K562 (cell line): Measurements from ENCODE around the gene CNBD2. TPM values are rescaled to one million over a fixed set of nuclear protein-coding genes. Genes with fewer than 3 reads are reported as not detected.

Experiments
- ATAC-seq: fragments of 200-7000 bp; cut with Tn5 transposase; 3 replicates; pipeline ENCODE4 v1.9.1; 2020; ENCODE audit warnings: moderate library complexity
- BruUV-seq: library from RNA; stranded (reverse); fragments of 400-500 nt; replicated peaks from 2 replicates; lab custom pipeline; 2021; lab: Mats Ljungman, UMichigan
- CTCF ChIA-PET: fragments of 300-600 bp; formaldehyde crosslinking; extraction: SDS; loops from one replicate; lab custom pipeline; 2021; ENCODE audit warnings: low intra/inter-chr PET ratio; lab: Yijun Ruan, JAX
- POLR2A ChIA-PET: fragments of 300-600, 350-650 bp; sonication (Branson Sonifier 250); formaldehyde crosslinking; extraction: SDS; loops from one replicate; lab custom pipeline; 2021; ENCODE audit warnings: antibody characterized with exemption, inconsistent platforms; lab: Yijun Ruan, JAX
- DNase-seq, 4 experiments: peaks; one replicate each; pipeline versions ENCODE4 v3.0.0 to v3.0.0-alpha.2; 2011 to 2018; ENCODE audit warnings: low spot score in 3 of 4, mixed read lengths in 3 of 4; ENCODE audit errors: extremely low read depth in 1 of 4
- FAIRE-seq: peaks from 2 replicates; lab custom pipeline; 2011; peaks lifted over from hg19 to GRCh38; lab: Jason Lieb, UNC
- H2AFZ ChIP-seq: 2 replicates; pipeline ENCODE4 v1.6.0; 2011; ENCODE audit warnings: low read depth, low read length, control low read depth, inconsistent platforms
- H3K27ac ChIP-seq: fragments of 200-600 bp; 3 replicates; pipeline ENCODE4 v1.8.0; 2011; ENCODE audit warnings: low read depth, mild to moderate bottlenecking, control low read depth, inconsistent platforms, low read length, moderate library complexity, mixed read lengths; ENCODE audit errors: extremely low read depth
- H3K27me3 ChIP-seq, 2 experiments: fragments of 300-600 bp in 1 of 2; 2 replicates in 1 of 2; 3 replicates in 1 of 2; pipeline versions ENCODE4 v1.6.0 to v1.8.0; 2011; ENCODE audit warnings: inconsistent platforms in 2 of 2, low read length in 2 of 2, mild to moderate bottlenecking in 1 of 2, mixed read lengths in 1 of 2, moderate library complexity in 1 of 2; ENCODE audit not compliant: control insufficient read depth in 2 of 2, insufficient read depth in 2 of 2
- H3K36me3 ChIP-seq: fragments of 300-600 bp; 3 replicates; pipeline ENCODE4 v1.8.0; 2011; ENCODE audit warnings: mild to moderate bottlenecking, low read length, inconsistent platforms; ENCODE audit not compliant: control insufficient read depth, insufficient read depth
- H3K4me1 ChIP-seq, 2 experiments: fragments of 200-600 bp in 1 of 2; replicated peaks in 1 of 2; 2 replicates in 1 of 2; 3 replicates in 1 of 2; pipeline versions ENCODE4 v1.5.1 to v1.8.0; 2011; ENCODE audit warnings: inconsistent platforms in 2 of 2, low read length in 2 of 2, mild to moderate bottlenecking in 1 of 2, mixed read lengths in 1 of 2, moderate library complexity in 1 of 2; ENCODE audit not compliant: control insufficient read depth in 2 of 2, insufficient read depth in 2 of 2
- H3K4me2 ChIP-seq: 2 replicates; pipeline ENCODE4 v1.6.1; 2011; ENCODE audit warnings: low read length, control low read depth, inconsistent platforms, mixed read lengths; ENCODE audit not compliant: insufficient read depth
- H3K4me3 ChIP-seq: fragments of 200-600 bp; sonication (generic), shearing (Covaris generic); 2 replicates; pipeline ENCODE4 v1.5.1; 2016; ENCODE audit warnings: control low read depth, inconsistent platforms
- H3K79me2 ChIP-seq: fragments of 200-600 bp; 3 replicates; pipeline ENCODE4 v1.8.0; 2011; ENCODE audit warnings: low read length, inconsistent platforms; ENCODE audit not compliant: control insufficient read depth, insufficient read depth
- H3K9ac ChIP-seq, 2 experiments: 2 replicates each; pipeline versions ENCODE4 v1.6.0 to v1.6.1; 2011; ENCODE audit warnings: low read depth in 2 of 2, low read length in 2 of 2, control low read depth in 1 of 2, inconsistent platforms in 1 of 2, mild to moderate bottlenecking in 1 of 2, mixed read lengths in 1 of 2; ENCODE audit not compliant: insufficient read depth in 1 of 2
- H3K9me1 ChIP-seq: one replicate; pipeline ENCODE4 v1.6.0; 2011; ENCODE audit warnings: inconsistent platforms, mild to moderate bottlenecking, low read length, moderate library complexity; ENCODE audit not compliant: control insufficient read depth, insufficient read depth
- H3K9me3 ChIP-seq: replicated peaks from 2 replicates; pipeline ENCODE4 v1.5.1; 2011; ENCODE audit warnings: low read depth, low read length, inconsistent platforms; ENCODE audit not compliant: control insufficient read depth, insufficient read depth
- H4K20me1 ChIP-seq: replicated peaks from 2 replicates; pipeline ENCODE4 v1.6.1; 2011; ENCODE audit warnings: low read length, inconsistent platforms, mixed read lengths; ENCODE audit not compliant: control insufficient read depth, insufficient read depth
- DIDO1 ChIP-seq: fragments of 450-650 bp; IDR thresholded peaks from 2 replicates; pipeline ENCODE4 v1.6.1; 2016; ENCODE audit warnings: low read depth, missing biosample characterization, missing genetic modification characterization
- ELF4 ChIP-seq: fragments of 450-650 bp; formaldehyde crosslinking; IDR thresholded peaks from 2 replicates; pipeline ENCODE4 v1.4.0; 2022; ENCODE audit warnings: missing genetic modification characterization
- FOSL1 ChIP-seq: fragments of 200-800 bp; sonication (Bioruptor generic); conservative IDR thresholded peaks from 2 replicates; pipeline ENCODE4 v1.6.1; 2016; ENCODE audit warnings: missing genetic modification characterization, missing compliant biosample characterization
- GTF2A2 ChIP-seq: IDR thresholded peaks from 2 replicates; pipeline ENCODE4 v1.6.1; 2016; ENCODE audit warnings: mild to moderate bottlenecking, missing genetic modification characterization, missing compliant biosample characterization
- HLTF ChIP-seq: fragments of 450-650 bp; IDR thresholded peaks from 2 replicates; pipeline ENCODE4 v1.6.1; 2016
- KDM1A ChIP-seq, 2 experiments: fragments of 450-650 bp; IDR thresholded peaks; 2 replicates each; pipeline ENCODE4 v1.6.1; 2016; ENCODE audit warnings: mild to moderate bottlenecking in 2 of 2
- MCM5 ChIP-seq: fragments of 450-650 bp; IDR thresholded peaks from 2 replicates; pipeline ENCODE4 v1.6.1; 2016; ENCODE audit warnings: low read depth
- MYC ChIP-seq, 2 experiments: fragments of 250-450 bp in 1 of 2; sonication (Bioruptor Pico) in 1 of 2; IDR thresholded peaks; 2 replicates each; pipeline versions ENCODE4 v1.5.1 to v1.6.1; 2012 to 2021; ENCODE audit warnings: low read depth in 2 of 2, borderline replicate concordance in 1 of 2, improper control_type of control experiment in 1 of 2, low read length in 1 of 2, mild to moderate bottlenecking in 1 of 2, moderate library complexity in 1 of 2
- PHB ChIP-seq: fragments of 250-450 bp; sonication (Bioruptor Pico); IDR thresholded peaks from 2 replicates; pipeline ENCODE4 v1.5.0; 2021
- PHB2 ChIP-seq: fragments of 450-650 bp; IDR thresholded peaks from 2 replicates; pipeline ENCODE4 v1.6.1; 2017; ENCODE audit warnings: low read depth
- RAD21 ChIP-seq, 2 experiments: fragments of 250-450 bp in 1 of 2; fragments of 450-650 bp in 1 of 2; sonication (Bioruptor Pico) in 1 of 2; formaldehyde crosslinking in 1 of 2; IDR thresholded peaks in 1 of 2; conservative IDR thresholded peaks in 1 of 2; 2 replicates each; pipeline versions ENCODE4 v1.4.0 to v1.8.0; 2020 to 2022; ENCODE audit warnings: mild to moderate bottlenecking in 2 of 2, moderate library complexity in 1 of 2
- SAP30 ChIP-seq: fragments of 200-600 bp; sonication (generic); IDR thresholded peaks from 2 replicates; pipeline ENCODE4 v1.6.1; 2012; ENCODE audit warnings: borderline replicate concordance, low read depth, mild to moderate bottlenecking, moderate library complexity, low read length, control low read depth, inconsistent platforms; ENCODE audit not compliant: insufficient read depth, poor library complexity, severe bottlenecking
- SLC30A9 ChIP-seq: fragments of 250-450 bp; sonication (Bioruptor Pico); IDR thresholded peaks from 2 replicates; pipeline ENCODE4 v1.8.0; 2022; ENCODE audit warnings: mild to moderate bottlenecking, moderate library complexity
- SPI1 ChIP-seq: IDR thresholded peaks from 2 replicates; pipeline ENCODE4 v1.6.1; 2011; ENCODE audit warnings: low read depth, low read length, control low read depth, borderline replicate concordance
- ZBTB5 ChIP-seq: fragments of 450-650 bp; IDR thresholded peaks from 2 replicates; pipeline ENCODE4 v1.6.1; 2017; ENCODE audit warnings: antibody characterized with exemption
- WGBS: fragments of 100-300 bp; shearing (Covaris generic); methylation state at CpG from one replicate; pipeline ENCODE4 v1.1.6; 2016; ENCODE audit warnings: low coverage, mixed read lengths; ENCODE audit not compliant: insufficient coverage; ENCODE audit errors: missing lambda C conversion rate; 5-methylcytosine and 5-hydroxymethylcytosine counted together
- in situ Hi-C: fragments of 300-500 bp; cut with MboI; formaldehyde crosslinking; loops from 4 replicates; pipeline ENCODE4 v1.15.0; 2018; ENCODE audit warnings: inconsistent platforms, mixed read lengths
- intact Hi-C: fragments of 100-400 bp; cut with micrococcal nuclease; formaldehyde crosslinking; loops from 2 replicates; pipeline ENCODE4 v1.14.2; 2022
- polyA plus RNA-seq, 8 experiments: library from polyadenylated mRNA; depleted of rRNA in 4 of 8; stranded (reverse) in 5 of 8; unstranded in 3 of 8; fragments of >200 nt; fragmentation: Nextera tagmentation in 2 of 8; fragmentation: Illumina TruSeq in 1 of 8; extraction: Ambion mirVana in 2 of 8; extraction: Trizol in 1 of 8; gene quantifications; 2 replicates each; pipeline versions ENCODE4 v1.2.1 to v1.2.3, GENCODE V29; 2011 to 2014; ENCODE audit warnings: inconsistent platforms in 1 of 8, missing spikeins in 1 of 8
- total RNA-seq, 7 experiments: library from RNA; depleted of rRNA in 6 of 7; stranded (reverse); fragments of >200 nt in 6 of 7; fragmentation: Illumina TruSeq in 2 of 7; extraction: Trizol in 2 of 7; gene quantifications; 2 replicates each; pipeline versions ENCODE4 v1.2.1 to v1.2.3, GENCODE V29; 2011 to 2021; ENCODE audit warnings: low replicate concordance in 1 of 7
- TF ChIP-seq, protein P1 (sequence below): sonication (generic); formaldehyde crosslinking; IDR thresholded peaks from 2 replicates; pipeline ENCODE4 v1.9.0; 2022; ENCODE audit warnings: mild to moderate bottlenecking, missing genetic modification reagents
- TF ChIP-seq, protein P2 (sequence below), 2 experiments: fragments of 200-800 bp in 1 of 2; sonication (Bioruptor generic) in 1 of 2; sonication (generic) in 1 of 2; formaldehyde crosslinking in 1 of 2; IDR thresholded peaks in 1 of 2; conservative IDR thresholded peaks in 1 of 2; 2 replicates each; pipeline versions ENCODE4 v1.5.0 to v1.6.1; 2016 to 2020; ENCODE audit warnings: missing compliant biosample characterization in 1 of 2, missing genetic modification characterization in 1 of 2, missing genetic modification reagents in 1 of 2

Gene CNBD2
- total and polyA plus RNA-seq, 9 of the 15 experiments (the other 6 are each of a cell fraction or from before 2014, with no cell fraction given), result 3.2 to 17.5 (median 5.3) TPM

DNA sequence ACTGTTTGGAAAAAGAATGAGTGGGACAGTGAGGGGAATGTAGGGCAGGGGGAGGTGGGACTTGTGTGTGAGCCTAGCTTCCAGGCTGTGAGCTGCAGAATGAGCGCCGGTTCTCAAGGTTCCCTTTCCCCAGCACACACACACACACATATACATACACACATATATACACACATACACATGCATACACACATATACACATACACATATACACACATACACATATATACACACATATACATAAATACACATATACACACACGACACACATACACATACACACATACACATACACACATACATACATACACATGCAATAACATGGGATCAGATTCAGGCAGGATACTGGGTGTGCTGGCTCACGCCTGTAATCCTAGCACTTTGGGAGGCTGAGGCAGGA is 66.5 kb downstream of the CNBD2 start (continued):
- no peak for TF ChIP-seq DIDO1 (tag)
- no peak for TF ChIP-seq MCM5
- TF ChIP-seq, protein P1, sequence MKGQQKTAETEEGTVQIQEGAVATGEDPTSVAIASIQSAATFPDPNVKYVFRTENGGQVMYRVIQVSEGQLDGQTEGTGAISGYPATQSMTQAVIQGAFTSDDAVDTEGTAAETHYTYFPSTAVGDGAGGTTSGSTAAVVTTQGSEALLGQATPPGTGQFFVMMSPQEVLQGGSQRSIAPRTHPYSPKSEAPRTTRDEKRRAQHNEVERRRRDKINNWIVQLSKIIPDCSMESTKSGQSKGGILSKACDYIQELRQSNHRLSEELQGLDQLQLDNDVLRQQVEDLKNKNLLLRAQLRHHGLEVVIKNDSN (CRISPR knock-in tag), result no peak
- no peak for TF ChIP-seq RAD21 (CRISPR knock-in tag; conservative IDR thresholded peaks at IDR 0.05 in 1 of 2, IDR thresholded peaks at IDR 0.05 in 1 of 2)
- TF ChIP-seq MYC (IDR thresholded peaks at IDR 0.05; ENCODE audit: low read depth, low read length), result no peak
- no peak for TF ChIP-seq MYC (CRISPR knock-in tag; IDR thresholded peaks at IDR 0.05; ENCODE audit: borderline replicate concordance, low read depth)
- no peak for TF ChIP-seq SLC30A9
- peak in 1 of 2 experiments; percentile 82; a peak in 2 of 4 replicates for TF ChIP-seq KDM1A (IDR thresholded peaks at IDR 0.05)
- peak; percentile 54; the same call in 1 of the 2 replicates for TF ChIP-seq HLTF
- TF ChIP-seq GTF2A2, result no peak
- no peak for TF ChIP-seq PHB2
- TF ChIP-seq PHB (CRISPR knock-in tag), result no peak
- TF ChIP-seq ELF4 (CRISPR knock-in tag), result peak; percentile 72; the same call in 1 of the 2 replicates

DNA sequence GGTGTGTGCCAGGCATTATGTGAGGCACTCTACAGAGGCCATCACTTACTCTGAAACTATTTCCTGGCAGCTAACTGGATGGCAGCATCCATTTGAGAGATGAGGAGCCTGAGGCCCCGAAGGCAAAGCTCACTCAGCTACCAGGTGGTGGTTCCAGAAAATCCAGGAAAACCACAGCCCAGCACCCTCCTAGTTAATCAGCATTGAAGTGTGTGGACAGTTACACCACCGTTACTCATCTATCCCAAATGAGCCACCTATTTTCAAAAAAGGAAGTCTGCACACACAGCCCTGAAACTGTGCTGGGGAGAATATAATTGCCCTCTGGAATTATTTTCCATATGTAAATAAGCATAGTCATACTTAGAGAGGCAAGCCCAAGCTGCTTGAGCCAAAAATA is 67.4 kb downstream of the CNBD2 start:
- no peak overlapping the region for H3K4me2 ChIP-seq
- CTCF ChIA-PET, result no interaction called here
- ATAC-seq, result no peak; the same call in 2 of the 3 replicates
- TF ChIP-seq SAP30 (no peak), SPI1 (peak; percentile 60; the same call in 1 of the 2 replicates), ZBTB5 (no peak), FOSL1 (peak; percentile 41)
- TF ChIP-seq, protein P2, sequence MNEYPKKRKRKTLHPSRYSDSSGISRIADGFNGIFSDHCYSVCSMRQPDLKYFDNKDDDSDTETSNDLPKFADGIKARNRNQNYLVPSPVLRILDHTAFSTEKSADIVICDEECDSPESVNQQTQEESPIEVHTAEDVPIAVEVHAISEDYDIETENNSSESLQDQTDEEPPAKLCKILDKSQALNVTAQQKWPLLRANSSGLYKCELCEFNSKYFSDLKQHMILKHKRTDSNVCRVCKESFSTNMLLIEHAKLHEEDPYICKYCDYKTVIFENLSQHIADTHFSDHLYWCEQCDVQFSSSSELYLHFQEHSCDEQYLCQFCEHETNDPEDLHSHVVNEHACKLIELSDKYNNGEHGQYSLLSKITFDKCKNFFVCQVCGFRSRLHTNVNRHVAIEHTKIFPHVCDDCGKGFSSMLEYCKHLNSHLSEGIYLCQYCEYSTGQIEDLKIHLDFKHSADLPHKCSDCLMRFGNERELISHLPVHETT (CRISPR knock-in tag; conservative IDR thresholded peaks at IDR 0.05 in 1 of 2, IDR thresholded peaks at IDR 0.05 in 1 of 2), result no peak

More for the DNA sequence above, 67.4 kb downstream of the CNBD2 start:
- H3K9me1 ChIP-seq, result no peaks in the 10 kb centered on the region
- no peak for DNase-seq
- no peaks in the 10 kb centered on the region for H3K79me2 ChIP-seq
- intact Hi-C loops, result no loop called here
- 0 out of 2 replicates have a peak overlapping the region, but pooled peaks have one; percentile 11 for H2AFZ ChIP-seq
- no TSS peak for BruUV-seq
- no peaks in the 10 kb centered on the region for H3K9me3 ChIP-seq
- peaks cover 0 to 3% of the 10 kb centered on the region in 2 experiments; a peak in 1 of 5 replicates for H3K27me3 ChIP-seq
- no peak overlapping the region for H3K4me3 ChIP-seq
- POLR2A ChIA-PET, result no interaction called here
- no peaks in the 10 kb centered on the region; the same call in 1 of the 2 replicates for H4K20me1 ChIP-seq
- in situ Hi-C loops, result no loop called here
- 12% methylated on average over 2 of the region's 2 CpGs for WGBS
- no peak overlapping the region for H3K27ac ChIP-seq
- FAIRE-seq, result no peak
- H3K9ac ChIP-seq, result no peak overlapping the region; a peak in 1 of 4 replicates
- peaks cover 16 to 22% of the 10 kb centered on the region in 2 experiments for H3K4me1 ChIP-seq
- no peaks in the 10 kb centered on the region for H3K36me3 ChIP-seq
